Panc1 (cell line): ENCODE measurements around the gene TEDC2. TPM values are rescaled to one million over a fixed set of nuclear protein-coding genes. Genes with fewer than 3 reads are reported as not detected.

Source experiments
- ATAC-seq: fragments of 200-7000 bp; cut with Tn5 transposase; 2 replicates; pipeline ENCODE4 v1.9.1; 2020; ENCODE audit warnings: mild to moderate bottlenecking, moderate library complexity
- BruUV-seq: library from RNA; stranded (reverse); fragments of 400-500 nt; replicated peaks from 2 replicates; lab custom pipeline; 2021; lab: Mats Ljungman, UMichigan
- CTCF ChIA-PET: fragments of 300-600 bp; sonication (Branson Sonifier 250); formaldehyde crosslinking; loops from one replicate; lab custom pipeline; 2022; ENCODE audit warnings: antibody characterized with exemption; lab: Charles Lee
- POLR2A ChIA-PET: fragments of 300-600 bp; sonication (Branson Sonifier 250); formaldehyde crosslinking; loops from one replicate; lab custom pipeline; 2022; ENCODE audit warnings: antibody characterized with exemption; lab: Charles Lee
- DNase-seq: peaks from one replicate; pipeline ENCODE4 v3.0.0-alpha.2; 2010; ENCODE audit warnings: low read depth, low spot score
- H3K27ac ChIP-seq: 2 replicates; pipeline ENCODE4 v1.5.1; 2011; ENCODE audit warnings: mild to moderate bottlenecking, low read length, inconsistent platforms
- H3K27me3 ChIP-seq: fragments of 200-500 bp; sonication (Bioruptor generic); 2 replicates; pipeline ENCODE4 v1.6.0; 2014; ENCODE audit warnings: low read length, inconsistent platforms; ENCODE audit not compliant: control insufficient read depth, insufficient read depth
- H3K36me3 ChIP-seq: fragments of 200-500 bp; sonication (Bioruptor generic); 2 replicates; pipeline ENCODE4 v1.5.1; 2014; ENCODE audit warnings: inconsistent platforms, mild to moderate bottlenecking, low read length, moderate library complexity; ENCODE audit not compliant: control insufficient read depth, insufficient read depth
- H3K4me1 ChIP-seq: 2 replicates; pipeline ENCODE4 v1.5.1; 2011; ENCODE audit warnings: inconsistent platforms, mild to moderate bottlenecking, low read length, moderate library complexity; ENCODE audit not compliant: control insufficient read depth, insufficient read depth
- H3K4me3 ChIP-seq, 2 experiments: 2 replicates each; pipeline ENCODE4 v1.5.1; 2011 to 2012; ENCODE audit warnings: low read depth in 2 of 2, low read length in 2 of 2, mild to moderate bottlenecking in 2 of 2, inconsistent platforms in 1 of 2, moderate library complexity in 1 of 2
- H3K9me3 ChIP-seq: fragments of 200-500 bp; sonication (Bioruptor generic); 2 replicates; pipeline ENCODE4 v1.5.1; 2014; ENCODE audit warnings: low read depth, mild to moderate bottlenecking, inconsistent platforms, low read length, moderate library complexity; ENCODE audit not compliant: control insufficient read depth, insufficient read depth
- POLR2AphosphoS5 ChIP-seq: IDR thresholded peaks from 2 replicates; pipeline ENCODE4 v1.6.1; 2012; ENCODE audit warnings: mild to moderate bottlenecking, low read depth, low read length, moderate library complexity
- REST ChIP-seq, 2 experiments: IDR thresholded peaks; 2 replicates each; pipeline ENCODE4 v1.6.1; 2011 to 2012; ENCODE audit warnings: low read depth in 2 of 2, control low read depth in 1 of 2, low read length in 1 of 2, mild to moderate bottlenecking in 1 of 2, moderate library complexity in 1 of 2; ENCODE audit not compliant: insufficient read depth in 1 of 2
- SIN3A ChIP-seq: IDR thresholded peaks from 2 replicates; pipeline ENCODE4 v1.6.1; 2012; ENCODE audit warnings: low read depth, mild to moderate bottlenecking, low read length, moderate library complexity, borderline replicate concordance; ENCODE audit not compliant: insufficient read depth
- TCF7L2 ChIP-seq: IDR thresholded peaks from 2 replicates; pipeline ENCODE4 v1.6.1; 2011; ENCODE audit warnings: mild to moderate bottlenecking, low read depth, low read length, inconsistent platforms
- in situ Hi-C: cut with HindIII; loops from 2 replicates; pipeline ENCODE4 v1.10.0; 2016; ENCODE audit warnings: low sequenced_read_pairs, low pct_unique_long_range_greater_than_20kb
- intact Hi-C: fragments of 100-400 bp; cut with micrococcal nuclease; formaldehyde crosslinking; loops from one replicate; pipeline ENCODE4 v1.10.0; 2022; ENCODE audit not compliant: unreplicated experiment
- total RNA-seq: library from RNA; stranded (reverse); gene quantifications from one replicate; pipeline ENCODE4 v1.2.1, GENCODE V29; 2021; ENCODE audit not compliant: unreplicated experiment
- TF ChIP-seq, protein P1 (sequence below): fragments of 450-650 bp; IDR thresholded peaks from 2 replicates; pipeline ENCODE4 v1.5.1; 2017; ENCODE audit warnings: mild to moderate bottlenecking

Gene TEDC2
- total RNA-seq, 1 experiment from 2014 or later, result 25.0 TPM

DNA sequence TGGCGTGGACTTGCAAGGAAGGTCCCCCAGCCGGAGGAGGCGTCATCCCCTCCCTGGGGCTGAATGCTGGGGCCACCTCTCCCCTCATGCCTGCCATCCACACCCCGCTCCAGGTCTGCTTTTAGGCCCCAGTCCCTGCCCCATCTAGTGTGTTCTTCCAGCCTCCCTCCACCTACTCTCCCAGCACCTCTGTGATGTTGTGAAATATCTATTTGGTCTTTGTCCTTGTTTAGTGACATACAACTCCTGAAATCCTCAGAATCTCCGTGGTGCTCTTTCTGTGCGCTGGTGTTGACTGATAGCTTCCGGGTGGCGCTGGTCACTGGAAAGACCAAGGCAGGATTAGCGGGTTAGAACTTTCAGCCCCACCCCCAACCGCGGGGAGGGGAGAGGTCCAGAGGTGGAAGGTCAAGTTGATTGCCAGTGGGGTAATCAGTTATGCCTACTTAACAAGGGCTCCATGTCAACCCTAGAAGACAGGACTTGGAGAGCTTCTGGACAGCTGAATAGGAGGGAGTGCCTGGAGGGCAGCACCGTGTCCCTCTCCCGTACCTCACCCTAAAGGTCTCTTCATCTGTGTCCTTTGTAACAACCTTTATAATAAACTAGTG lies 25.1 kb downstream of the TEDC2 start:
- ATAC-seq, result no peak
- in situ Hi-C loops (no loop called here), intact Hi-C loops (no loop called here)
- TF ChIP-seq POLR2AphosphoS5, result no peak
- TF ChIP-seq TCF7L2, result no peak
- TF ChIP-seq, protein P1, sequence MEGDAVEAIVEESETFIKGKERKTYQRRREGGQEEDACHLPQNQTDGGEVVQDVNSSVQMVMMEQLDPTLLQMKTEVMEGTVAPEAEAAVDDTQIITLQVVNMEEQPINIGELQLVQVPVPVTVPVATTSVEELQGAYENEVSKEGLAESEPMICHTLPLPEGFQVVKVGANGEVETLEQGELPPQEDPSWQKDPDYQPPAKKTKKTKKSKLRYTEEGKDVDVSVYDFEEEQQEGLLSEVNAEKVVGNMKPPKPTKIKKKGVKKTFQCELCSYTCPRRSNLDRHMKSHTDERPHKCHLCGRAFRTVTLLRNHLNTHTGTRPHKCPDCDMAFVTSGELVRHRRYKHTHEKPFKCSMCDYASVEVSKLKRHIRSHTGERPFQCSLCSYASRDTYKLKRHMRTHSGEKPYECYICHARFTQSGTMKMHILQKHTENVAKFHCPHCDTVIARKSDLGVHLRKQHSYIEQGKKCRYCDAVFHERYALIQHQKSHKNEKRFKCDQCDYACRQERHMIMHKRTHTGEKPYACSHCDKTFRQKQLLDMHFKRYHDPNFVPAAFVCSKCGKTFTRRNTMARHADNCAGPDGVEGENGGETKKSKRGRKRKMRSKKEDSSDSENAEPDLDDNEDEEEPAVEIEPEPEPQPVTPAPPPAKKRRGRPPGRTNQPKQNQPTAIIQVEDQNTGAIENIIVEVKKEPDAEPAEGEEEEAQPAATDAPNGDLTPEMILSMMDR, result no peak
- TF ChIP-seq REST (IDR thresholded peaks at IDR 0.05; ENCODE audit: insufficient read depth in 1 of 2, low read depth in 2 of 2, low read length in 1 of 2), result no peak
- no peak for TF ChIP-seq SIN3A
- Histone ChIP-seq H3K4me3 (no peak overlapping the region), H3K36me3 (no peaks in the 10 kb centered on the region), H3K9me3 (no peaks in the 10 kb centered on the region), H3K27ac (no peak overlapping the region), H3K27me3 (no peaks in the 10 kb centered on the region), H3K4me1 (peaks cover 8% of the 10 kb centered on the region; the same call in 1 of the 2 replicates)
- DNase-seq, result no peak
- CTCF ChIA-PET, result interaction anchor here (0.5 to 0.6 kb wide), 2 partner anchors 35 to 46 kb away, joined by 7 to 8 read pairs; partner anchors contain the start of gene CEMP1
- POLR2A ChIA-PET, result interaction anchor here (0.6 kb wide), 1 partner anchor 270 kb away, joined by 3 read pairs; the partner anchor contains the start of gene PGP
- no TSS peak for BruUV-seq

GRCh38 chr16:2485811-2486507 lies 26.1 kb downstream of the TEDC2 start:
- H3K36me3 ChIP-seq, result no peaks in the 10 kb centered on the region
- CTCF ChIA-PET, result no interaction called here
- in situ Hi-C loops (no loop called here), intact Hi-C loops (no loop called here)
- ATAC-seq (no peak), DNase-seq (no peak)
- POLR2A ChIA-PET, result interaction anchor here (0.6 kb wide), 1 partner anchor 271 kb away, joined by 3 read pairs; the partner anchor contains the start of gene PGP
- H3K9me3 ChIP-seq, result no peaks in the 10 kb centered on the region
- TF ChIP-seq TCF7L2, result no peak
- TF ChIP-seq REST (IDR thresholded peaks at IDR 0.05; ENCODE audit: insufficient read depth in 1 of 2, low read depth in 2 of 2, low read length in 1 of 2), result no peak
- no peak for TF ChIP-seq POLR2AphosphoS5
- TF ChIP-seq, protein P1, result no peak
- TF ChIP-seq SIN3A, result no peak
- H3K27me3 ChIP-seq, result no peaks in the 10 kb centered on the region
- BruUV-seq, result no TSS peak
- H3K4me1 ChIP-seq, result peaks cover 8% of the 10 kb centered on the region; the same call in 1 of the 2 replicates
- no peak overlapping the region for H3K27ac ChIP-seq
- H3K4me3 ChIP-seq, result no peak overlapping the region
